ENCODE results near the gene COMMD2.

DNA sequence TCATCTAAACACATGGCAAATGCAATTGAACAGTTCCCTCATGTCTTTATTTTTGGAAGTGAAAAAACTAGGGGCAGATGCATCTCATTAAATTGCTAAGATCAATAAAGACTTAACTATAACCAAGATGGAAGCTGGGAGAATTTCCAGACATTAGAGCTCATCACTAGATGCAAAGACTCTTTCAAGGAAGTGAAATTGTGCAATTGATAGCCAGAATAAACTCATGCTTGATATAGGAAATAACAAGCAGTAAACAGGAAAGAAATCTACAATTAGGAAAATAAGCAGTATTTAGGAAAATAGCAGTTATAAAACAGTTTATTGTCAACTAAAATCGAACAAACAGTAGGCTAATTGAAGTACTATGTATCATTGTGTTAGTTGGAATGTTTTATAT is 48.9 kb upstream of the COMMD2 start:
- TF ChIP-seq CTCF (IDR thresholded peaks at IDR 0.05) (no peak), POLR2A (IDR thresholded peaks at IDR 0.05) (no peak)
